Activated CD4-positive, alpha-beta T cell treated with anti-CD3 and anti-CD28 coated beads for 24 hours (primary cell): ENCODE data around the gene SLC5A1.
A peak's percentile ranks its signal among the peaks of the same experiment; 100 is the strongest.
"Not testable (repeated sequence)": the region's sequence is repeated elsewhere in the genome, so short reads cannot be mapped to it uniquely, and the experiment has no call there.

Experiments used
- DNase-seq, 2 donors: peaks; one replicate each; pipeline ENCODE4 v3.0.0-alpha.2; 2020; ENCODE audit warnings: low read depth in 2 of 2

SLC5A1 gene

DNA sequence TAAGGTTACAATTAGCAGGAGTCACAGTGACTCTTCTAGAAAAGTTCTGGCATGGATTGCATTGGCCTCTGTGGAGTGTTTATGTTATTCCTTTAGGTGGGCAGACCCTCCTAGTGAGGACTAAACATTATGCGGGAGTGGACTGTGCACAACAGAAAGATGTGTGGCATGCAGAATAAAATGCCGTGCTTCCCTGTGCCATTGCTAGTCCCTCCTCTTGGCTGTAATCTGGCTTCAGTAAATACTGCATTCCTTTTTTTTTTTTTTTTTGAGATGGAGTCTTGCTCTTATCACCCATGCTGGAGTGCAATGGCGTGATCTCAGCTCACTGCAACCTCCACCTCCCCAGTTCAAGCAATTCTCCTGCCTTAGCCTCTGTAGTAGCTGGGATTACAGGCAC is 45.0 kb downstream of the SLC5A1 start:
- DNase-seq, result no peak

DNA sequence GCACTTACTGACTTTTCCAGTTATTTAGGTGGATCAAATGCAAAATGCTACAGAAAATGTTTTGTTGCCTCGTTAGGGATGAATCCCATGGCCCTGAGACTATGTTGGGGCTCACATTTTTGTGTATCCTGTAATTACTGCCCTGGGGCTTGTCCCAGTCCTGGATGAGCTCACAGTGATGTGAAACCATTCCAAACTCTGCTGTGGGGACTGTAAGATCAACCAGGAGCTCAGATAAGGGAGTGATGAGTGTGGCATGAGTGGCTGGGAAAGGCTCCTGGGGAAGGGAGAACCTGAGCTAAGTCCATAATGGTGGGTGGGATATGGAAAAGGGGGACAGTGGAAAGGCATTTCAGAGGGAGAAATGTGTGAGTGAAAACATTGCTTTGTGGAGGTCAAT is 54.0 kb downstream of the SLC5A1 start:
- DNase-seq, result no peak

DNA sequence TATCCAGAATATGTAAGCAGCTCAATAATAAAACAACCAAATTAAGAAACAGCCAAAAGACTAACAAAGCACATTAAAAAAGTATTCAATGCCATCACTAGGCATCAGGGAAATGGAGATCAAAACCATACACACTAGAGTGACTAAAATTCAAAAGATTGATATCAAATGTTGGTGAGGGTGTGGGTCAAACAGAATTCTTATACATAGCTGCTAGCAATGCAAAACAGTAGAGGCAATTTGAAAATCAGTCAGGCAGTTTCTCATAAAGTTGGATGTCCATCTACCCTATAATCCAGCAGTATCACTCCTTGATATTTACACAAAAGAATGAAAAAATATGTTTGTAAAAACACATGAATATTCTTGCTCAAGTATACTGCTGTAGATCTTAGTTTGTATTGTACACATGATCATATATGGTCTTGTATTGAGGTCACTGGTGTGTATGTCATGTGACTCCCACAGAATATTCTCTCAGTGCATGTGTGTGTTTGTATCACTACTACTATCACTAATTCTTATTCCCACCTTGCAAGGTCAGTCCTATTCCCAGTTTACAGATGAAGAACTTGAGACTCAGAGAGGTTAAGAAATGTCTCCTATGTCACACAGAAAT is 54.9 kb downstream of the SLC5A1 start:
- DNase-seq, result no peak

DNA sequence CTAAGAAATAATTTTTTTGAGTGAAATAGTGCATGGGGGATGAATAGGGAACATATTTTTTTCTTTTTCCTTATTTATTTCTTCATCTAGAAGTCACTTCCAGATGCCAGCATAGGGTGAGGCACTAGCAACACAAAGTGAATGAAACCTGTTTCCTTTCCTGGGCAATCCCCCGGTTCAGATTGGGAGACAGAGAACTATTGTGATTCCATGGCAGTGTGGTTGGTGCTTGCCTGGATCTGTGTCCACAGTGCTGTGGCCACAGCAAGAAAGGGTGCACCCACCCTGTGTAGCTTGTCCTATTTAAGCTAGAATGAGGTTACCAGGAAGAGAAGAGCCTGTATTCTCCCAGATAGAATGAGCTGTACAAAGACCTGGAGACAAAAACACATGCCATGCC is 57.6 kb downstream of the SLC5A1 start:
- DNase-seq, result no peak

DNA sequence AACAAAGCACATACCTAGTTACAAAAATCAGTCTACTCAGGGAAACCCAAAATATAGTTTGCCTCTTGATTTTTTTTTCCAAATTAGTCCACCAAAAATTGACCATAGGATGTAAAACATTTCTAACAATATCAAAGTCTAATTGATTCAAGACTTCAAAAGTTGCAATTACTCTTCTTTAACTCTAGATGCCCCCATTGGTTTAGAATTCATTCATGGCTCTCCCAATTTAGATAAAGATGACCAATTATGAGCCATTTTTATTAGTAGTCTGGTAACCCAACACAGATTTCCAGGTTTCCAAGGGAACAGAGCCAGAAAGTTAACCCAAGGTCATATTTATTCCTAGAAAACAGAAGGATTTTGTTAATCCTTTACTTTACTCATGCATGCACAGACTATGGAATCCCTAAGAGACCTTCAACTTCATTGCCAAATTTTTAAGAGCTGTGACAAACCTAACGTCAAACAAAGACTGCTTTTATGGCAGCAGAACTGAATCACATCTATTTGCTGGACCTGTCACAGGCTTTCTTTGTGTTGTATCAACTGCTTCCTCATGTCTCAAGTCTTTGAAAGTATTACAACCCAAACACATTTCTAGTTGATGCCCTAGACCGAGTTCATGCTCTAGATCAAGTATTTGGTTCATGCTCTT is 60.7 kb downstream of the SLC5A1 start:
- no peak for DNase-seq

DNA sequence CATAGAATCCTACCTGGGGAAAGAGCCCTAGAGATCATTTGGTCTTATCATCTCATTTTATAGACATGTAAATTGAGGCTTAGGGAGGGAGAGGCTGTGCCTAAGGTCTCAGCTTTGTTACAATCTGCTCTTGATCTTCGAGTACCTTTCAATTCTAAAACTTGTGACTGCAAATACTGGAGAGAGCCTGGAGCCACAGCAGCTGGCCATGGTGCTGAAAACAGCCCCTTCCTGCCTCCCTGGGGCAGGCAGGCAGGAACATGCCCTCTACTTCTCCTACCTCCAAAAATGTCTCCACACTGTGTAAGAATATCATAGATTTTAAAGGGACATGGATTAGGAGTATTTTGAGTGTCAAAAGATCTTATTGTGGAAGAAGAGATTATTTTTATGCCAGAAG is 63.9 kb downstream of the SLC5A1 start:
- no peak for DNase-seq

DNA sequence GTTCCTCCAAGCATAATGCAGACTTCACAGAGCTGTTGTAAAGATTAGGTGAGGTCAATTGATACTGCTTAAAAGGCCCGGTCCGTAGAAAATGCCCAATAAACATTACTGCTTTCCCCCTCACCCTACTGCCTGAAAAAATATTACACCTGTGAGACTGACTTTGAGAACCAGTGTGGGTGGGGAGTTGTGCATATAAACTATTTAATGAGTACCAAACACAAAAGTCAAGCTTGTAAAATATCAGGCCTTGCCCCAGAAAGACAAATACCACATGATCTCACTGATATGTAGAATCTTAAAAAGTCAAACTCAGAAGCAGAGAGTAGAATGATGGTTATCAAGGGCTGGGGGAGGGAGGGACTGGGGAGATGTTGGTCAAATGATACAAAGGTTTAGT is 69.3 kb downstream of the SLC5A1 start:
- DNase-seq, result no peak

DNA sequence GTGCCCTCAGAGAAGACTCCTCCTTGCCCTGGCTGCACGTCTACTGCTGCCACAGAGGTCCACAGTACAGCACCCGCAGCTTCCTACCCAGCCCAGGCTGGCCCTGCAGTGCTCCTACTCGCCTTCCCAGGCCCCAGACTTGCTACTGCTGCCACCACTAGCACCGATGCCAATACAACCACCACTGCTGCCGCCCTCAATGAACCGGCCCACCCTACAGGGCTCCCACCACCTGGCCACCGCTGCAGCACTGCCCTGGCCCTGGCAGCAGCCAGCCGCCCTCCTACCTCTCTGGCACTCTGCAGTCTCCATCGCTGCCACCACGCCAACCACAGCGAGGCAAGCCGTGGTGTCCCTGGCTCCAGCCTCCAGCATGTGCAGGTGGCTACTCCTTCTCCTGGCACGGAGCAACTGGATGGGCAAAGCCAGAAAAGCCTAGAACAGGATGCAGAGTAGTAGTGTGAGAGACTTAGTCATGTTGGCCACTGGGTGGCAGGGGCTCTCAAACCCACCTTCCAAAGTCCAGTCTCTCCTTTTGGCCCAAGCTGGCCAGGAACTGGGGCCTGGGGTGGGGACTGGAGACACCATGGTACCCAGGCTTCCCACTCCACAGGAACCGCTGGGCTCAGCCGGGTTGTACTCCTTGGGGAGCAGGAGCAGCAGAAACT is 76.6 kb downstream of the SLC5A1 start:
- DNase-seq, result no peak

DNA sequence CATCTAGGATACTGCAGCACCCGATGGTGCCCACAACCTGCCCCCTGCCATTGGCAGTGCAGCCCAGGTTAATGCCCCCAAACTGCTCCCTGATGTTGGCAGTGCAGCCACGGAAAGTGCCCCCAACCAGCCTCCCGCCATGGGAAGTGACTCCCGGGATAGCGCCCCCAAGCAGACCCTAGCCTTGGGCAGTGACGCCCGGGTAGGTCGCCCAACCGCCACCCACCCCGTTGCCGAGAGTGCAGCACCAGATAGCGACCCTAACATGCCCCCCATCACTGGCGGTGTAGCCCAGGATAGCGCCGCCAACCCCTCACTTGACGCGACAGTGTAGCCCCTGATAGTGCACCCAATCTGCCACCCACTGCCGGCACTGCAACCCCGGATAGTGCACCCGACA is 77.5 kb downstream of the SLC5A1 start:
- no peak for DNase-seq

DNA sequence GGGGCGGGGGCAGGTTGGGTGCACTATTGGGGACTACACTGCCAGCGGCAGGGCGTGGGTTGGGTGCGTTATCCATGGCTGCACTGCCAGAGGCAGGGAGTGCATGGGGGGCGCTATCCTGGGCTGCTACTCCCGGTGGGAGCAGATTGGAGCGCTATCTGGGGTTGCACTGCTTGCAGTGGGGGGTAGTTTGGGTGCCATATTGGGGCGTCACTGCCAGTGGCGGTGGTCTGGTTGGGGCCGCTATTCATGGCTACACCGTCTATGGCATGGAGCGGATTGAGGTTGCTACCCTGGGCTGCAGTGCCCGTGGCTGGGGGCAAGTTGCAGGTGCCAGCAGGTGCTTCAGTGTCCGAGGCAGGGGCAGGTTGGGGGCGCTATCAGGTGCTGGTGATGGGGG is 79.8 kb downstream of the SLC5A1 start:
- no peak for DNase-seq

DNA sequence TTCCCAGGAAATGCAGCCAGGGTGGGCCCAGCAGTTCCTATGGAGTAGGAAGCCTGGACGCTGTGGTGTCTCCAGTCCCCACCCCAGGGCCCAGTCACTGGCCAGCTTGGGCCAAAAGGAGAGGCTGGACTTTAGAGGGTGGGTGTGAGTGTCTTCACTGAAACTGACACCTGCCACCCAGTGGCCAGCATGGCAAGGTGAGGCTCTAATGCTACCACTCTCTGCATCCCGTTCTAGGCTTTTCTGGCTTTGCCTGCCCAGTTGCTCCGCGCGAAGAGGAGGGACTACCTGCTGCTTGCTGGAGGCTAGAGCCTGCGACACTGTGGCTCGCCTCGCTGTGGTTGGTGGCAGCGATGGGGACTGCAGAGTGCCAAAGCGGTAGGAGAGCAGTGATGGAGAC is 80.6 kb downstream of the SLC5A1 start:
- no peak for DNase-seq

DNA sequence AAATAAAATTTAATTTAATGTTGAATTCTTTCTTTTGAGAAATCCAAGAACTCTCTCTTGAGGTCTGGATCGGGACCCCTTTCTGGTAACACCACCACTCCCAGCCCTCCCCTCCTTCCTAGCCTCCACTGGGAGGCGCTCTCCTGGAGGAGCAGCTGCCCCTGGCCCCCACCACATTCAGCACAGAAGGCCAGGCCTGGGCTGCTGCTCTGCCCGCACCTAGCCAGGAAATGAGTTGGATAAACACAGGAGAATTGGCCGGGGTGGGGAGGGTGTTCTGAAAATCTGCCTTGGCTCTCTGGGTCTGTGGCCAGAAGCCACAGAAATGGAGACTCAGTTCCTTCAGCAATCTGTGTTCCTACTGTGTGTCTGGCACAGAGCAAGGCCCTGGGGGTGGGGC is 84.8 kb downstream of the SLC5A1 start:
- DNase-seq, result no peak

DNA sequence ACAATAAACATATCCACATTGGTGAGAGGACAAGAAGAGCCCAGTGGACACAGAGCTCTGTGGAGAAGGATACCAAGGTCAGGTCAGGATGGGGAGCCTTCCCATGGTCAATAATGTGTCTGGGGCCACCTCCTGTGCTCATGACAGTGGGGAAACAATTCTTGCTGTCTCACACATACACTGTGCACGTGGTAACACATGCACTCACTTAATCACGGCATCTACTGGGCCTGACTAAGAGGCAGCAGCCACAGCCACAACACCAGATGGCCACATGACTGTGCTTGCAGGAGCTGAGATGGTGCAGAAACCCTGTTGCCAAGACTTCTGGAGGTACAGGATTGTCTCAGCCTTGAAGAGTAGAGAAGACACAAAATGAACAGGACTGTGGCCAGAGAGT is 87.4 kb downstream of the SLC5A1 start:
- DNase-seq, result no peak

DNA sequence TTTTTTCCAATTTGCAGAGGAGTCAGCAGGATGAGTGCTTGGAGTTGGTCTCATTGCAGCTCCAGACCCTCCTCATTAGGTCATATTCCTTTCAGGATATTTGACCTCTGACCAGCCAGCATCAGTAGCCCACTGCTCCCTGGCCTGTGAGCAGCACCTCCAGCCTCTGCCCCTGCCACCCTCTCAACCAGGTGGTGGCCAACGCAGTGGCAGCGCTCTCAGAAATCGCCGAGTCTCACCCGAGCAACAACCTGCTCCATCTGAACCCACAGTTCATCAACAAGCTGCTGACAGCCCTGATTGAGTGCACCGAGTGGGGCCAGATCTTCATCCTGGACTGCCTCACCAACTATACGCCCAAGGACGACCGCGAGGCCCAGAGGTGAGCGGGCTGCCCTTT is 89.1 kb downstream of the SLC5A1 start:
- no peak for DNase-seq

DNA sequence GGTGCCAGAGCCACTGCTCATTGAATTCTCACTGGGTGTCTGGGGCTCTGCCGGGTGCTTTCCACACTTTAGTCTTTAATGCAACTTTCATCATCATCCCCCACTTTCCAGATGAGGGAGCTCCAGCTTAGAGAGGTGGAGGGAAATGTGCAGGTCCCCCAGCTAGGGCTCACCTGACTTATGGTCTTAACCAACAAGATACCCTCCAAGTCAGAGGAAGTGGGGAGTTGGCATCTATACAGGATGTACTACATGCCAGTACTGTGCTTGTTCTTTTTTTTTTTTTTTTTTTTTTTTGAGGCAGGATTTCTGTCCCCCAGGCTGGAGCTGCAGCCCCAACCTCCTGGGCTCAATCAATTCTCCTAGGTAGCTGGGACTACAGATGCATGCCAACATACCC is 89.7 kb downstream of the SLC5A1 start:
- no peak for DNase-seq

DNA sequence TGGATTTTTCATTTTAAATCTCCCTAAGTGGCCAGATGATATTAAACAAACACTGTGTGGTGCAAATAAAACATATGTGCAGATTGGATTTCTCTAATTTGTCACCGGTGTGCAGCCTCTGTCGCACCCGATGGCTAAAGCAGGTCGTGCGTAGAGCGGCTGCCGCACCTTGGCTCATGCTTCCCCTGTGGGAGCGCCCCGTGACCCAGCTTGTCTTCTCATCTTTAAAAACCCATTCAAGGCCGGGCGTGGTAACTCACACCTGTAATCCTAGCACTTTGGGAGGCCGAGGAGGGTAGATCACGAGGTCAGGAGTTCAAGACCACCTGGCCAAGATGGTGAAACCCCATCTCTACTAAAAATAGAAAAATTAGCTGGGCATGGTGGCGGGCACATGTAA is 91.7 kb downstream of the SLC5A1 start:
- DNase-seq, result not testable (repeated sequence)

DNA sequence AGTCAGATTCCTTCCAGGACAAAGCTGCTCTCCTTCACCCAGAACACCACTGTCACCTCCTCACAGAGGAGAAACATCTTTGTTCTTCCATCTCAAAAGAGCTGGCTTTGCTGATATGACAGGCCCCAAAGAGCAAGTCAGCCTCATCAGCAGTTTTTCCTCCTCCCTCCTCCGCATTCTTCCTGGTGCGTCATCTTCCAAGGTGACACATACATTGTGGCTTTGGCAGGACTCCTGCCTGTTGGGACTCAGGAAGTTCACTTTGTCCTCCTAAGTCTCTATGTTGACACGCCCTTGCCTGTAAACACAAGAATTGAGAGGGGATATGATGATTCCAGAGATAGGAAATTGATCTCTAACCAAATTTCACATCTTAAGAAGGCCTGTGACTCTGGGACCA is 92.9 kb downstream of the SLC5A1 start:
- not testable (repeated sequence) for DNase-seq

DNA sequence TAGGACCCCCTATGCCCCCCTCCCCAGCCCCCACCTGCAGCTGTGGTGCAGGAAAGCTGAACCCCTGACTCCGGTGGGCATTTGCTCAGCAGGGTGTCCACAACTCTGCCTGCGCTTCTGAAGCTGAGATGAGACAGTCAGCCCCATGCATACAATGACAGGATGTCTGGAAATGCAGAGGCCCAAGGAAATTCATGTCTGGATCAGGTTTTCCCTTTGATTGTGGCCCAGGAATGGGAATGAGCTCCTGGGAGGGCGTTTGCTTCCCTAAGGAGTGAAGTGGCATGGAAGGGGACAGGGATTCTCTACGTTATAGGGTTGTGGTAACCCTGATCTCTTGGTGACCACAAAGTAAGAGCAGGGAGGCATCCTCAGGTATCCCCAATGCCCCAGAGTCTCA is 93.8 kb downstream of the SLC5A1 start:
- not testable (repeated sequence) for DNase-seq

DNA sequence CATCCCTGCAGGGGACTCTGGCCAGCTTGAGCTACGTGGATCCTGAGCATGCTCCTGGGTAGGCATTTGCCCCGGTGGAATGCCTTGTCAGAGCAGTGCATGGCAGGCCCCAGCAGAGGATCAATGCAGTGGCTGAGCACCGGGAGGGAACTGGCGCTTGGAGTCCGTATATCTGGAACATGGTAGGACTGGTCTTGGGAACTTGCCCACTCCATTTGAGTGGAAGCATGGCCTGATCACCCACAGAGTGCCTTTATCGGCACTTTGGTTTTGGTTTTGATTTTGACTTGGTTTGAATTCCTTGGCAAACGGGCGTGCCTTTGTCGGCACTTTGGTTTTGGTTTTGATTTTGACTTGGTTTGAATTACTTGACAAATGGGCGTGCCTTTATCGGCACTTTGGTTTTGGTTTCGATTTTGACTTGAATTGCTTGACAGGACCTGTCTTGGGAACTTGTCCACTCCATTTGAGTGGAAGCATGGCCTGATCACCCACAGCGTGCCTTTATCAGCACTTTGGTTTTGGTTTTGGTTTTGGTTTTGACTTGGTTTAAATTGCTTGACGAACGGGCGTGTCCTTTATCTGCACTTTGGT is 94.8 kb downstream of the SLC5A1 start:
- DNase-seq, result peak; percentile 8 to 33

DNA sequence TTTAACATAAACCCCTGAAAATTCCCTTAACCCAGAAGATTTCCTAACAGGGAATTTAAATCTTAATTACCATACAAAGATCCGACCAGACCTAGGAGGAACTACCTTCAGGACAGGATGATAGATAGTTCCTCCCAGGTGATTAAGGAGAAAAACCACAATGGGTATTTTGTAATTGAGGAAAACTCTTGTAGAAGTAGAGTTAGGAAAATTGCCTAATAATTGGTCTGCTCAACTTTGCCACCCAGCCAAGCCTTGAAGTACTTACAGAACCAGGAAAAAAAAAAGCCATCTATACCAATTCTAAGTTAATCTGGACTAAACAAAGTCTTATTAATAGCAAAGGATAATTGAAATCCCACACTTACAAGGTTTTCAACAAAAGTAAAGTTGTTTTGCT is 95.5 kb downstream of the SLC5A1 start:
- not testable (repeated sequence) for DNase-seq

DNA sequence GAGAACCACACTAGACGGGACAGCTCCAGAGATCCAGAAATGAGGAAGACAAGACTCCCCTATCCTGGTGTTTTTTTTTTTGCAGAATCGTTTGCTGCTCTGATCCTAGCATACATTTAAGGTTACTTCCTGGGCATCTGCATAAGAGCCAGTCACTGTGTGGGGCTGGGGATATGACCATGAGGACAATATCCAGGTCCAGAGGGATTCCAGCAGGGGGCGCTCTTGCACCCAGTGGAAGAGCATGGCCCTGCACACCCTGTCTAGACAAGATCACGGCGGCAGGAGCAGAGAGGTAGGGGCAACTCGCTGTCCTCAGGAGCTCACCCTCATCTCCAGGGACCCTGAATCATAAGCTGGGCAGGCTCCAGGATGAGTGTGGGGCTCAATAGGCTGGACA is 97.6 kb downstream of the SLC5A1 start:
- not testable (repeated sequence) for DNase-seq

DNA sequence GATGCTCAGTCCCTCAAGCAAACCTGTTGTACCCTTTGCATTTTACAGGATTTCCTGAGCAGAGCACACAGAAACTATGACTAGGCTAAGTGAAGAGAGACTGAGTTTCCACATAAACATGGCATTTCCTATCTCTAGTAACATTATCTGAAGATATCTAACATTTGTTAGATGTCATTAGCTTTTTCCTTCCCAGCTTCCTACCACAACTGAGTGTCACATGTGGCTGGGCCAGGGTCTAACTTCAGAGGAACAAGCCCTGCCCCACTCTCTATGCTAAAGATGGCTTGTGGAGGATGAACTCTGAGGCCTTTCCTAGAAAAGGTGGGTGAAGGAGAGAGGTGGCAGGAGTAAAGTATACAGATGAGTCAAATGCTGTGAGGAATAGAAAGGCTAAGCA is 99.5 kb downstream of the SLC5A1 start:
- DNase-seq, result no peak
